PFSK-1 (cell line): ENCODE data around the gene MRPL21.

Source experiments
- FOXP2 ChIP-seq: optimal IDR thresholded peaks from 2 replicates; pipeline ENCODE3; 2011; ENCODE audit warnings: borderline replicate concordance, control low read depth, inconsistent platforms; ENCODE audit not compliant: insufficient read depth; ENCODE audit errors: extremely low read length, extremely low read depth
- POLR2AphosphoS5 ChIP-seq: IDR thresholded peaks from 2 replicates; pipeline ENCODE4 v1.6.1; 2012; ENCODE audit warnings: low read depth, mild to moderate bottlenecking, control low read depth, low read length, moderate library complexity
- SIN3A ChIP-seq: IDR thresholded peaks from 2 replicates; pipeline ENCODE4 v1.6.1; 2012; ENCODE audit warnings: mild to moderate bottlenecking, low read length, moderate library complexity, borderline replicate concordance; ENCODE audit not compliant: insufficient read depth
- TAF1 ChIP-seq: IDR thresholded peaks from 2 replicates; pipeline ENCODE4 v1.6.1; 2012; ENCODE audit warnings: low read length, control low read depth, borderline replicate concordance; ENCODE audit not compliant: insufficient read depth
- TF ChIP-seq, protein P1 (sequence below), 2 experiments: IDR thresholded peaks; 2 replicates each; pipeline versions ENCODE4 v1.6.1 to v1.8.0; 2011 to 2012; ENCODE audit warnings: low read depth in 2 of 2, low read length in 2 of 2, control low read depth in 1 of 2, inconsistent platforms in 1 of 2, mild to moderate bottlenecking in 1 of 2, moderate library complexity in 1 of 2; ENCODE audit not compliant: insufficient read depth in 1 of 2

The MRPL21 gene

DNA sequence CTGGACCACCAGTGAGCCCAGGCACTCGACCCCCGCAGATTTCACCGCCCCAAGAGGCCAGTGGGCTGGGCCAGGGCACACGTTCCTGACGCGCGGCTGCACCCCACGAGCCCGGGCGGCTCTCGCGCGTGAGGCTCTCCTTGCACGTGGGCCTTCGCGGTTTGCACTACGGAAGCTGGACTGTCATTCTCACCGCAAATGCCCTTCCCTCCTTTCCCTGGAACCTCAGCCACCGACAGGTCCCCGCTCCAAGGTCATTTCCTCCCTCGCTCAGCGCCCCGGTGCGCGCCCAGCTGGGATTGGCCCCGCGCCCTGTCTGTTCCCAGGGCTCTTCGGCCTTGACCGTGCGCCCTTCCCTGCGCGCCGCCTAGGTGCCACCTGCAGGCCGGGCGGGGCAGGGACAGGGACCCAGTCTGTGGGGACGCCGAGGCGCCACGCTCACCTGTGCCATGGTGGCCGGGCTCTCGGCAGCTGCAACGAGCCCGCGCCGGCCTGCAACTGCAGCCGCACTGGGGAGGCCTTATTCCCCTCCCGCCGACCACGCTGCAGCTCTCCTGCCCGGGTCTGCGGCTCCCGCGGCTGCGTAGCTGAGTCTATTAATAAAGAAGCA is 59.8 kb downstream of the MRPL21 start:
- TF ChIP-seq POLR2AphosphoS5 (no peak), SIN3A (no peak), FOXP2 (no peak), TAF1 (no peak)
- TF ChIP-seq, protein P1, sequence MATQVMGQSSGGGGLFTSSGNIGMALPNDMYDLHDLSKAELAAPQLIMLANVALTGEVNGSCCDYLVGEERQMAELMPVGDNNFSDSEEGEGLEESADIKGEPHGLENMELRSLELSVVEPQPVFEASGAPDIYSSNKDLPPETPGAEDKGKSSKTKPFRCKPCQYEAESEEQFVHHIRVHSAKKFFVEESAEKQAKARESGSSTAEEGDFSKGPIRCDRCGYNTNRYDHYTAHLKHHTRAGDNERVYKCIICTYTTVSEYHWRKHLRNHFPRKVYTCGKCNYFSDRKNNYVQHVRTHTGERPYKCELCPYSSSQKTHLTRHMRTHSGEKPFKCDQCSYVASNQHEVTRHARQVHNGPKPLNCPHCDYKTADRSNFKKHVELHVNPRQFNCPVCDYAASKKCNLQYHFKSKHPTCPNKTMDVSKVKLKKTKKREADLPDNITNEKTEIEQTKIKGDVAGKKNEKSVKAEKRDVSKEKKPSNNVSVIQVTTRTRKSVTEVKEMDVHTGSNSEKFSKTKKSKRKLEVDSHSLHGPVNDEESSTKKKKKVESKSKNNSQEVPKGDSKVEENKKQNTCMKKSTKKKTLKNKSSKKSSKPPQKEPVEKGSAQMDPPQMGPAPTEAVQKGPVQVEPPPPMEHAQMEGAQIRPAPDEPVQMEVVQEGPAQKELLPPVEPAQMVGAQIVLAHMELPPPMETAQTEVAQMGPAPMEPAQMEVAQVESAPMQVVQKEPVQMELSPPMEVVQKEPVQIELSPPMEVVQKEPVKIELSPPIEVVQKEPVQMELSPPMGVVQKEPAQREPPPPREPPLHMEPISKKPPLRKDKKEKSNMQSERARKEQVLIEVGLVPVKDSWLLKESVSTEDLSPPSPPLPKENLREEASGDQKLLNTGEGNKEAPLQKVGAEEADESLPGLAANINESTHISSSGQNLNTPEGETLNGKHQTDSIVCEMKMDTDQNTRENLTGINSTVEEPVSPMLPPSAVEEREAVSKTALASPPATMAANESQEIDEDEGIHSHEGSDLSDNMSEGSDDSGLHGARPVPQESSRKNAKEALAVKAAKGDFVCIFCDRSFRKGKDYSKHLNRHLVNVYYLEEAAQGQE (IDR thresholded peaks at IDR 0.05; ENCODE audit: insufficient read depth in 1 of 2, low read depth in 2 of 2, low read length in 2 of 2), result no peak

DNA sequence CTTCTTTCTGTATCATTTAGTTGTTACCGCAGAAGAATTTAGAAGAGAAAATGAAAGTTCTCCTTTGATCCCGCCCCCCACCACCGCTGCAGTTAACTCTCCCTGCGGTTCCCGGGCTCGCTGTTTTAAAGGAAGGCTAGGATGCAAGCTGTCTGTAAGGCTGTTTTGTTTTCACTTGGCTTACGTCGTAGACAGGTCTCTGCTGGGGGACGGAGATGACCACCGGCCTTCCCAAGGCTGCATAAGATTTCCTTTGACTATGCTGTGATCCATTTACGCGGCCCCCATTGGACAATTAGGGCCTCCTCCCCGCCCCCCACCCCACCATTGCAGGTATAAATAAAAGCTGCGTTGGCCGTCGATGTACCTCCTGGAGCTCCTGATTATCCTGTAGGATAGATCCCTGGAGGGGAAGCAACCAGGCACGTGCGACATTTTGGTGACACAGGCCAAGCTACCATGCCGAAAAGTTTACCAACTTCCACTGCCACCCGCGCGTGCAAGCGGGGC is 60.5 kb downstream of the MRPL21 start:
- TF ChIP-seq SIN3A (no peak), POLR2AphosphoS5 (no peak), TAF1 (no peak), FOXP2 (no peak)
- TF ChIP-seq, protein P1 (IDR thresholded peaks at IDR 0.05; ENCODE audit: insufficient read depth in 1 of 2, low read depth in 2 of 2, low read length in 2 of 2), result no peak

DNA sequence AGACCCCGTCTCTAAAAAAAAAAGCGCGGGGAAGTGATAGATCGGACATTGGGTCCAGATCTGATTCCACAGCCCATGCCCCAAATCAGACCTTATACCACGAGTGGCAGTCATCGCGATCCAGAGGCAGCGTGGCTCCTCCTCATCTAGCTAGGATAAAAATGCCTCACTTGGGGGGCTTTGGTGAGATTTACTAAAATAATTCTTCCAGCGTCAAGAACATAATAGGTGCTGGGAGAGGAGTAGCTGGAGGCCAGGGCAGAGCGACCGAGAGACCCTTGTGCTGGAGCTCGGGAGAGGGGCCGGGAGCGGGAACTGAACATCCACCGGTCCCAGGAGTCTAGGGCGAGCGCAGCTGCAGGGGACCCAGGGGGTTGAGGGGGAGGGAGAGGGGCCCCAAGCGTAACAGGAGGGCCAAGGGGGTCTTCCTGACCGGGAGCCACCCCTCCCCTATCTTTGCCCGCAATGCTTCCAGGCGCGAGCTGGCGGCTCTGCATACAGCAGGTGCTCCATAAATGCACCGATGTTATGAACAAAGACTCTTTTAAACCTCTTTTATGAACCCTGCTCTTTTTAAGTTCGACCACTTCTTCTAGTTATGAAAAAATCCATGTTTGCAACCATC is 61.1 kb downstream of the MRPL21 start:
- TF ChIP-seq, protein P1 (IDR thresholded peaks at IDR 0.05; ENCODE audit: insufficient read depth in 1 of 2, low read depth in 2 of 2, low read length in 2 of 2), result no peak
- TF ChIP-seq TAF1, result no peak
- no peak for TF ChIP-seq FOXP2
- TF ChIP-seq POLR2AphosphoS5, result no peak
- no peak for TF ChIP-seq SIN3A

DNA sequence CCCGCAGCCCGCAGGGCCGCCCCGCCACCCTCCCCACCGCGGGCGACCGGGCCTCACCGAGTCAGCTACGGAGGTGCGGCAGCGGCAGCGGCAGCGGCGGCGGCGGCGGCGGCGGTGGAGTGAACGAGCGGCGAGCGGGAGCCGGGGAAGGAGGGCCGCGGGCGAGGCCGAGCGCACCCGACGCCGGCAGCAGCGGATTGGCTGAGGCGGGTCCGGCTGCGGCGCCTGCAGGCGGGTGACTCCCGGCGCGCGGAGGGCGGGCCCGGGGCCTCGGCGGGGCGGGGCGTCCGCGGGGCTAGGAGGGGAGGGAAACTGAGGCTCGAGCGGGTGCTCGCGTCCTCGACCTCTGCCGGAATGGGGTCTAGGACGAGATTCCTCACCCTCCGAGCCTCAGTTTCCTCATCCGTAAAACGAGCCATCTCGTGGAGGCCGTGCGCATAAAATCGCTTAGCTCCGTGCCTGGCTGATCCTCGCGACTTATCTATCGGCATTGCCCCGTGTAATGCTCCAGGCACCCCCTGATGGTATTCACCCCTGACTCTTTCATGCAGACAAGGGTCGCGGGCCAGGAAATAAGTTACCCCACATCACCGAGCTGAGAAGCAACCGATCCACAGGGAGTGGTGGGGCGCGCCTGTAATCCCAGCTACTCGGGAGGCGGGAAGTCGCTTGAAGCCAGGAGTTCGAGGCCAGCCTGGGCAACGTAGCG is 61.8 kb downstream of the MRPL21 start, which contains the start of gene CPT1A:
Gene CPT1A, minus strand, starts transcription at position 199 of the 709 bp plus-strand sequence. CDS start 26,442 bp downstream, outside the sequence.
- no peak for TF ChIP-seq TAF1
- TF ChIP-seq SIN3A, result no peak
- TF ChIP-seq, protein P1 (IDR thresholded peaks at IDR 0.05; ENCODE audit: insufficient read depth in 1 of 2, low read depth in 2 of 2, low read length in 2 of 2), result no peak
- TF ChIP-seq POLR2AphosphoS5, result no peak
- TF ChIP-seq FOXP2, result no peak
